Ishikawa (cell line): ENCODE data around the gene CLEC17A.

Source experiments
- CEBPB ChIP-seq: IDR thresholded peaks from 2 replicates; pipeline ENCODE4 v1.6.1; 2012
- CREB1 ChIP-seq: IDR thresholded peaks from 2 replicates; pipeline ENCODE4 v1.6.1; 2012; ENCODE audit warnings: low read depth
- EGR1 ChIP-seq: IDR thresholded peaks from 2 replicates; pipeline ENCODE4 v1.6.1; 2012
- EP300 ChIP-seq: IDR thresholded peaks from 2 replicates; pipeline ENCODE4 v1.6.1; 2012; ENCODE audit warnings: borderline replicate concordance
- FOXM1 ChIP-seq: IDR thresholded peaks from 2 replicates; pipeline ENCODE4 v1.6.1; 2012; ENCODE audit warnings: low read depth, borderline replicate concordance
- NFIC ChIP-seq: IDR thresholded peaks from 2 replicates; pipeline ENCODE4 v1.6.1; 2012
- RAD21 ChIP-seq: IDR thresholded peaks from 2 replicates; pipeline ENCODE4 v1.6.1; 2012; ENCODE audit warnings: low read depth
- TAF1 ChIP-seq: IDR thresholded peaks from 2 replicates; pipeline ENCODE4 v1.6.1; 2012; ENCODE audit warnings: low read depth, mild to moderate bottlenecking
- TCF12 ChIP-seq: IDR thresholded peaks from 2 replicates; pipeline ENCODE4 v1.6.1; 2012; ENCODE audit warnings: low read depth
- TEAD4 ChIP-seq: IDR thresholded peaks from 2 replicates; pipeline ENCODE4 v1.6.1; 2012
- YY1 ChIP-seq: IDR thresholded peaks from 2 replicates; pipeline ENCODE4 v1.6.1; 2012; ENCODE audit warnings: low read depth
- ZBTB7A ChIP-seq: IDR thresholded peaks from 2 replicates; pipeline ENCODE4 v1.6.1; 2012; ENCODE audit warnings: low read depth
- TF ChIP-seq, protein P1 (sequence below): IDR thresholded peaks from 2 replicates; pipeline ENCODE4 v1.6.1; 2012; ENCODE audit warnings: low read depth, mild to moderate bottlenecking
- TF ChIP-seq, protein P2 (sequence below): IDR thresholded peaks from 2 replicates; pipeline ENCODE4 v1.6.1; 2012
- TF ChIP-seq, protein P3 (sequence below): IDR thresholded peaks from 2 replicates; pipeline ENCODE4 v1.6.1; 2012

The CLEC17A gene

GRCh38 chr19:14580623-14581237, 2.2 kb upstream of the CLEC17A start:
- TF ChIP-seq EP300 (no peak), RAD21 (no peak), ZBTB7A (no peak), CEBPB (no peak), FOXM1 (no peak), TAF1 (no peak)
- TF ChIP-seq, protein P1, sequence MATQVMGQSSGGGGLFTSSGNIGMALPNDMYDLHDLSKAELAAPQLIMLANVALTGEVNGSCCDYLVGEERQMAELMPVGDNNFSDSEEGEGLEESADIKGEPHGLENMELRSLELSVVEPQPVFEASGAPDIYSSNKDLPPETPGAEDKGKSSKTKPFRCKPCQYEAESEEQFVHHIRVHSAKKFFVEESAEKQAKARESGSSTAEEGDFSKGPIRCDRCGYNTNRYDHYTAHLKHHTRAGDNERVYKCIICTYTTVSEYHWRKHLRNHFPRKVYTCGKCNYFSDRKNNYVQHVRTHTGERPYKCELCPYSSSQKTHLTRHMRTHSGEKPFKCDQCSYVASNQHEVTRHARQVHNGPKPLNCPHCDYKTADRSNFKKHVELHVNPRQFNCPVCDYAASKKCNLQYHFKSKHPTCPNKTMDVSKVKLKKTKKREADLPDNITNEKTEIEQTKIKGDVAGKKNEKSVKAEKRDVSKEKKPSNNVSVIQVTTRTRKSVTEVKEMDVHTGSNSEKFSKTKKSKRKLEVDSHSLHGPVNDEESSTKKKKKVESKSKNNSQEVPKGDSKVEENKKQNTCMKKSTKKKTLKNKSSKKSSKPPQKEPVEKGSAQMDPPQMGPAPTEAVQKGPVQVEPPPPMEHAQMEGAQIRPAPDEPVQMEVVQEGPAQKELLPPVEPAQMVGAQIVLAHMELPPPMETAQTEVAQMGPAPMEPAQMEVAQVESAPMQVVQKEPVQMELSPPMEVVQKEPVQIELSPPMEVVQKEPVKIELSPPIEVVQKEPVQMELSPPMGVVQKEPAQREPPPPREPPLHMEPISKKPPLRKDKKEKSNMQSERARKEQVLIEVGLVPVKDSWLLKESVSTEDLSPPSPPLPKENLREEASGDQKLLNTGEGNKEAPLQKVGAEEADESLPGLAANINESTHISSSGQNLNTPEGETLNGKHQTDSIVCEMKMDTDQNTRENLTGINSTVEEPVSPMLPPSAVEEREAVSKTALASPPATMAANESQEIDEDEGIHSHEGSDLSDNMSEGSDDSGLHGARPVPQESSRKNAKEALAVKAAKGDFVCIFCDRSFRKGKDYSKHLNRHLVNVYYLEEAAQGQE = no peak

GRCh38 chr19:14595558-14595957, 12.7 kb downstream of the CLEC17A start:
- TF ChIP-seq, protein P2, sequence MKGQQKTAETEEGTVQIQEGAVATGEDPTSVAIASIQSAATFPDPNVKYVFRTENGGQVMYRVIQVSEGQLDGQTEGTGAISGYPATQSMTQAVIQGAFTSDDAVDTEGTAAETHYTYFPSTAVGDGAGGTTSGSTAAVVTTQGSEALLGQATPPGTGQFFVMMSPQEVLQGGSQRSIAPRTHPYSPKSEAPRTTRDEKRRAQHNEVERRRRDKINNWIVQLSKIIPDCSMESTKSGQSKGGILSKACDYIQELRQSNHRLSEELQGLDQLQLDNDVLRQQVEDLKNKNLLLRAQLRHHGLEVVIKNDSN = no peak
- TF ChIP-seq ZBTB7A = no peak
- no peak for TF ChIP-seq CEBPB
- no peak for TF ChIP-seq CREB1
- no peak for TF ChIP-seq TAF1

DNA sequence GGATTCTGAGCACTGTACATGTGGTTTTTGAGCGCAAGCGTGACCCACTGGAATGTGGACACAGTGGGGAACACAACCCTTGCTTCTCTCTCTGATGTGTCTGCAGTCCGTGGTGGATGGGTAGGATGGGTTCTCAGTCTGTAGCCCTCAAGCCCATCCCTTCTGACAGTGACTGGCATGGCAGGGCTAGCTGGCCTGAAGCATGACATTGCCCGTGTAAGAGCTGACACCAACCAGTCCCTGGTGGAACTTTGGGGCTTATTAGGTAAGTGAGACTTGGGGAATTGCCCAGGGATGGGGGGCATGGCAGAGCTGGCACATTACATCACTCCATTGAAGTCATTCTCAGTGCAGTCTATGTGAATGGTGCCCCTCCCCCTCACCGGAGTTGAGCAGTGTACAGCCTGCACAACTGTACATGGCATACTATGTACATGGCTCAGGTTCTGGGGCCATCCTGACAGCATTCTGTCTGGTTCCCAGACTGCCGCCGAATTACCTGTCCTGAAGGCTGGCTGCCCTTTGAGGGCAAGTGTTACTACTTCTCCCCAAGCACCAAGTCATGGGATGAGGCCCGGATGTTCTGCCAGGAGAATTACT, 16.8 kb downstream of the CLEC17A start:
- TF ChIP-seq ZBTB7A (no peak), CREB1 (no peak), EP300 (no peak), TEAD4 (no peak), CEBPB (no peak), TAF1 (no peak), FOXM1 (no peak), YY1 (no peak), EGR1 (no peak), NFIC (no peak), RAD21 (no peak), TCF12 (no peak)
- TF ChIP-seq, protein P2 = no peak
- TF ChIP-seq, protein P3, sequence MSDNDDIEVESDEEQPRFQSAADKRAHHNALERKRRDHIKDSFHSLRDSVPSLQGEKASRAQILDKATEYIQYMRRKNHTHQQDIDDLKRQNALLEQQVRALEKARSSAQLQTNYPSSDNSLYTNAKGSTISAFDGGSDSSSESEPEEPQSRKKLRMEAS = no peak
- TF ChIP-seq, protein P1 = no peak

- TF ChIP-seq, protein P2 = no peak
- TF ChIP-seq CEBPB = no peak
- TF ChIP-seq EGR1 = no peak
- TF ChIP-seq CREB1 = no peak
- no peak for TF ChIP-seq TCF12
- no peak for TF ChIP-seq FOXM1
- TF ChIP-seq NFIC = no peak
- TF ChIP-seq, protein P1 = no peak
These were observed 21.1 kb downstream of the CLEC17A start for GRCh38 chr19:14603990-14604387.
